GM23338 (cell line): Measurements from ENCODE around the gene STOX2. TPM values are rescaled to one million over a fixed set of nuclear protein-coding genes. Genes with fewer than 3 reads are reported as not detected.

Experiments used
- CREB1 ChIP-seq: fragments of 250-450 bp; sonication (Bioruptor Pico); IDR thresholded peaks from 2 replicates; pipeline ENCODE4 v1.5.0; 2020; ENCODE audit warnings: low read depth, mild to moderate bottlenecking, moderate library complexity
- EZH2 ChIP-seq: fragments of 200-600 bp; sonication (generic); IDR thresholded peaks from one replicate; pipeline ENCODE4 v1.8.0; 2017; ENCODE audit warnings: antibody characterized with exemption, mild to moderate bottlenecking, low read depth; ENCODE audit not compliant: unreplicated experiment
- STAT1 ChIP-seq: IDR thresholded peaks from one replicate; pipeline ENCODE4 v1.6.1; 2016; ENCODE audit warnings: antibody characterized with exemption; ENCODE audit not compliant: unreplicated experiment
- ZNF331 ChIP-seq: fragments of 250-450 bp; sonication (Bioruptor Pico); IDR thresholded peaks from 2 replicates; pipeline ENCODE4 v1.5.0; 2020; ENCODE audit warnings: low read depth, mild to moderate bottlenecking, moderate library complexity
- polyA plus RNA-seq: library from polyadenylated mRNA; unstranded; fragments of >200 nt; fragmentation: Nextera tagmentation; extraction: Ambion mirVana; gene quantifications from 2 replicates; pipeline ENCODE4 v1.2.1, GENCODE V29; 2016
- total RNA-seq: library from RNA; depleted of rRNA; stranded (reverse); fragments of >200 nt; shearing (Covaris generic); gene quantifications from 2 replicates; pipeline ENCODE4 v1.2.3, GENCODE V29; 2014
- TF ChIP-seq, protein P1 (sequence below): fragments of 250-450 bp; sonication (Bioruptor Pico); IDR thresholded peaks from 2 replicates; pipeline ENCODE4 v1.5.0; 2020; ENCODE audit warnings: mild to moderate bottlenecking, moderate library complexity
- TF ChIP-seq, protein P2 (sequence below), 2 experiments: fragments of 200-600 bp in 1 of 2; sonication (generic) in 1 of 2; conservative IDR thresholded peaks; 2 replicates each; pipeline versions ENCODE4 v1.5.1 to v1.6.1; 2016 to 2017; ENCODE audit warnings: antibody characterized with exemption in 2 of 2, low read depth in 2 of 2, mild to moderate bottlenecking in 2 of 2, moderate library complexity in 1 of 2
- TF ChIP-seq, protein P3 (sequence below): IDR thresholded peaks from 2 replicates; pipeline ENCODE4 v1.6.1; 2016; ENCODE audit warnings: antibody characterized with exemption

The STOX2 gene
- total and polyA plus RNA-seq, 2 experiments from 2014 or later: 19.8 to 20.6 TPM

DNA sequence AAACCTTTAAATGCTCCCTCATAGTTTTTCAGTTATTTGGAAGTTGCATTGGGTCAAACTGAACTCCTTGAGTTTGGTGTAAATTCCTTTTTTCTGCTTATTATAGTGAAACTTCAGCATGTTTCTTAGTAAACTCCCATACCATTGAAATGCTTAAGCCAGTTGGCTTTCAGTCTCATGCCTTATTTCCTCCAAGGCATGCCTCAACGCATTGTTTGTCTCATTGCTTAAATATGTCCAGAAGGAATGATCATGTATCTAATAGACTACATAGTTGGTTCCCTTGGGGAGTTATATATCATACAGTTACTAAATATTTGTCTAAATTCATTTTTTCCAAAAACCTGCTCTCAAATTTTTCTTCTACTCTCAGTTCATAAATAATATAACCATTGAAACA lies 114.0 kb downstream of the STOX2 start (continued):
- TF ChIP-seq, protein P1, sequence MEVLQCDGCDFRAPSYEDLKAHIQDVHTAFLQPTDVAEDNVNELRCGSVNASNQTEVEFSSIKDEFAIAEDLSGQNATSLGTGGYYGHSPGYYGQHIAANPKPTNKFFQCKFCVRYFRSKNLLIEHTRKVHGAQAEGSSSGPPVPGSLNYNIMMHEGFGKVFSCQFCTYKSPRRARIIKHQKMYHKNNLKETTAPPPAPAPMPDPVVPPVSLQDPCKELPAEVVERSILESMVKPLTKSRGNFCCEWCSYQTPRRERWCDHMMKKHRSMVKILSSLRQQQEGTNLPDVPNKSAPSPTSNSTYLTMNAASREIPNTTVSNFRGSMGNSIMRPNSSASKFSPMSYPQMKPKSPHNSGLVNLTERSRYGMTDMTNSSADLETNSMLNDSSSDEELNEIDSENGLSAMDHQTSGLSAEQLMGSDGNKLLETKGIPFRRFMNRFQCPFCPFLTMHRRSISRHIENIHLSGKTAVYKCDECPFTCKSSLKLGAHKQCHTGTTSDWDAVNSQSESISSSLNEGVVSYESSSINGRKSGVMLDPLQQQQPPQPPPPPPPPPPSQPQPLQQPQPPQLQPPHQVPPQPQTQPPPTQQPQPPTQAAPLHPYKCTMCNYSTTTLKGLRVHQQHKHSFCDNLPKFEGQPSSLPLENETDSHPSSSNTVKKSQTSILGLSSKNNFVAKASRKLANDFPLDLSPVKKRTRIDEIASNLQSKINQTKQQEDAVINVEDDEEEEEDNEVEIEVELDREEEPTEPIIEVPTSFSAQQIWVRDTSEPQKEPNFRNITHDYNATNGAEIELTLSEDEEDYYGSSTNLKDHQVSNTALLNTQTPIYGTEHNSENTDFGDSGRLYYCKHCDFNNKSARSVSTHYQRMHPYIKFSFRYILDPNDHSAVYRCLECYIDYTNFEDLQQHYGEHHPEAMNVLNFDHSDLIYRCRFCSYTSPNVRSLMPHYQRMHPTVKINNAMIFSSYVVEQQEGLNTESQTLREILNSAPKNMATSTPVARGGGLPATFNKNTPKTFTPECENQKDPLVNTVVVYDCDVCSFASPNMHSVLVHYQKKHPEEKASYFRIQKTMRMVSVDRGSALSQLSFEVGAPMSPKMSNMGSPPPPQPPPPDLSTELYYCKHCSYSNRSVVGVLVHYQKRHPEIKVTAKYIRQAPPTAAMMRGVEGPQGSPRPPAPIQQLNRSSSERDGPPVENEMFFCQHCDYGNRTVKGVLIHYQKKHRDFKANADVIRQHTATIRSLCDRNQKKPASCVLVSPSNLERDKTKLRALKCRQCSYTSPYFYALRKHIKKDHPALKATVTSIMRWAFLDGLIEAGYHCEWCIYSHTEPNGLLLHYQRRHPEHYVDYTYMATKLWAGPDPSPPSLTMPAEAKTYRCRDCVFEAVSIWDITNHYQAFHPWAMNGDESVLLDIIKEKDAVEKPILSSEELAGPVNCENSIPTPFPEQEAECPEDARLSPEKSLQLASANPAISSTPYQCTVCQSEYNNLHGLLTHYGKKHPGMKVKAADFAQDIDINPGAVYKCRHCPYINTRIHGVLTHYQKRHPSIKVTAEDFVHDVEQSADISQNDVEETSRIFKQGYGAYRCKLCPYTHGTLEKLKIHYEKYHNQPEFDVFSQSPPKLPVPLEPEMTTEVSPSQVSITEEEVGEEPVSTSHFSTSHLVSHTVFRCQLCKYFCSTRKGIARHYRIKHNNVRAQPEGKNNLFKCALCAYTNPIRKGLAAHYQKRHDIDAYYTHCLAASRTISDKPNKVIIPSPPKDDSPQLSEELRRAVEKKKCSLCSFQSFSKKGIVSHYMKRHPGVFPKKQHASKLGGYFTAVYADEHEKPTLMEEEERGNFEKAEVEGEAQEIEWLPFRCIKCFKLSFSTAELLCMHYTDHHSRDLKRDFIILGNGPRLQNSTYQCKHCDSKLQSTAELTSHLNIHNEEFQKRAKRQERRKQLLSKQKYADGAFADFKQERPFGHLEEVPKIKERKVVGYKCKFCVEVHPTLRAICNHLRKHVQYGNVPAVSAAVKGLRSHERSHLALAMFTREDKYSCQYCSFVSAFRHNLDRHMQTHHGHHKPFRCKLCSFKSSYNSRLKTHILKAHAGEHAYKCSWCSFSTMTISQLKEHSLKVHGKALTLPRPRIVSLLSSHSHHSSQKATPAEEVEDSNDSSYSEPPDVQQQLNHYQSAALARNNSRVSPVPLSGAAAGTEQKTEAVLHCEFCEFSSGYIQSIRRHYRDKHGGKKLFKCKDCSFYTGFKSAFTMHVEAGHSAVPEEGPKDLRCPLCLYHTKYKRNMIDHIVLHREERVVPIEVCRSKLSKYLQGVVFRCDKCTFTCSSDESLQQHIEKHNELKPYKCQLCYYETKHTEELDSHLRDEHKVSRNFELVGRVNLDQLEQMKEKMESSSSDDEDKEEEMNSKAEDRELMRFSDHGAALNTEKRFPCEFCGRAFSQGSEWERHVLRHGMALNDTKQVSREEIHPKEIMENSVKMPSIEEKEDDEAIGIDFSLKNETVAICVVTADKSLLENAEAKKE (CRISPR knock-in tag): no peak
- TF ChIP-seq ZNF331 (no peak), CREB1 (no peak), EZH2 (no peak), STAT1 (no peak)
- TF ChIP-seq, protein P2, sequence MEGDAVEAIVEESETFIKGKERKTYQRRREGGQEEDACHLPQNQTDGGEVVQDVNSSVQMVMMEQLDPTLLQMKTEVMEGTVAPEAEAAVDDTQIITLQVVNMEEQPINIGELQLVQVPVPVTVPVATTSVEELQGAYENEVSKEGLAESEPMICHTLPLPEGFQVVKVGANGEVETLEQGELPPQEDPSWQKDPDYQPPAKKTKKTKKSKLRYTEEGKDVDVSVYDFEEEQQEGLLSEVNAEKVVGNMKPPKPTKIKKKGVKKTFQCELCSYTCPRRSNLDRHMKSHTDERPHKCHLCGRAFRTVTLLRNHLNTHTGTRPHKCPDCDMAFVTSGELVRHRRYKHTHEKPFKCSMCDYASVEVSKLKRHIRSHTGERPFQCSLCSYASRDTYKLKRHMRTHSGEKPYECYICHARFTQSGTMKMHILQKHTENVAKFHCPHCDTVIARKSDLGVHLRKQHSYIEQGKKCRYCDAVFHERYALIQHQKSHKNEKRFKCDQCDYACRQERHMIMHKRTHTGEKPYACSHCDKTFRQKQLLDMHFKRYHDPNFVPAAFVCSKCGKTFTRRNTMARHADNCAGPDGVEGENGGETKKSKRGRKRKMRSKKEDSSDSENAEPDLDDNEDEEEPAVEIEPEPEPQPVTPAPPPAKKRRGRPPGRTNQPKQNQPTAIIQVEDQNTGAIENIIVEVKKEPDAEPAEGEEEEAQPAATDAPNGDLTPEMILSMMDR (conservative IDR thresholded peaks at IDR 0.05; ENCODE audit: low read depth in 2 of 2): no peak
- TF ChIP-seq, protein P3, sequence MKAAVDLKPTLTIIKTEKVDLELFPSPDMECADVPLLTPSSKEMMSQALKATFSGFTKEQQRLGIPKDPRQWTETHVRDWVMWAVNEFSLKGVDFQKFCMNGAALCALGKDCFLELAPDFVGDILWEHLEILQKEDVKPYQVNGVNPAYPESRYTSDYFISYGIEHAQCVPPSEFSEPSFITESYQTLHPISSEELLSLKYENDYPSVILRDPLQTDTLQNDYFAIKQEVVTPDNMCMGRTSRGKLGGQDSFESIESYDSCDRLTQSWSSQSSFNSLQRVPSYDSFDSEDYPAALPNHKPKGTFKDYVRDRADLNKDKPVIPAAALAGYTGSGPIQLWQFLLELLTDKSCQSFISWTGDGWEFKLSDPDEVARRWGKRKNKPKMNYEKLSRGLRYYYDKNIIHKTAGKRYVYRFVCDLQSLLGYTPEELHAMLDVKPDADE: no peak
